ENCODE measurements around the gene ARMC3.

DNA sequence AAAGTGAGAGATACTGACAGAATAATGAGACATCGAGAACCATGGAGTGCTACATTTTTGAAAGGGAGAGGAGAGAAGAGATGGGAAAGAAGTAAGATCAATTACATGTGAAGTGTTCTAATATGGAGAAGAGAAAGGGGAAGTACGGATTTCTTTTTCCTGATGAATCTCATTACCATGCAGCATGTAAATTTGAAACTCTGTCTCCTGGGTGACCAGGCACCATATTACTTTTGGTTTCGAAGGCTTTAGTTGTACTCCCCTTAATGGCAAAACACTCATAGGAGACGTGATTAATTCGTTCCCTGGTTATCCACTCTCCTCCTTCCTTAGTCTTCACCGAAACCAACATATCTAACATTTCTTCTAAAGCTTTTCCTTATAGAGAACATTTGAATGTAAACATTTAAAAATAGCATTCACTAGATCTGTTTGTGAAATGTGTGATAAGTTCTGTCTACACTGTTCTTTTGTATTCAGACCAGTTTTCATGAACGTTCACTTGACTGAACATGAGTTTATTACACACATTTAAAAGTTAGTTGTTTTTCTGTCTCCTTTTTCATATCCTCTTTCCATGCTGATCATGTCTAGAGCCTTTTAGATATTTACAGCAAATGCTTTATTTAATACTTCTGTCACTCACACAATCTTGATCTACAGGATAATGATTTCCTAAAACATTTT lies 87.3 kb downstream of the ARMC3 start:
- no peak for TF ChIP-seq POLR2AphosphoS5 (IDR thresholded peaks at IDR 0.05)
- TF ChIP-seq POLR2A (IDR thresholded peaks at IDR 0.05), result no peak
- TF ChIP-seq, protein P1, sequence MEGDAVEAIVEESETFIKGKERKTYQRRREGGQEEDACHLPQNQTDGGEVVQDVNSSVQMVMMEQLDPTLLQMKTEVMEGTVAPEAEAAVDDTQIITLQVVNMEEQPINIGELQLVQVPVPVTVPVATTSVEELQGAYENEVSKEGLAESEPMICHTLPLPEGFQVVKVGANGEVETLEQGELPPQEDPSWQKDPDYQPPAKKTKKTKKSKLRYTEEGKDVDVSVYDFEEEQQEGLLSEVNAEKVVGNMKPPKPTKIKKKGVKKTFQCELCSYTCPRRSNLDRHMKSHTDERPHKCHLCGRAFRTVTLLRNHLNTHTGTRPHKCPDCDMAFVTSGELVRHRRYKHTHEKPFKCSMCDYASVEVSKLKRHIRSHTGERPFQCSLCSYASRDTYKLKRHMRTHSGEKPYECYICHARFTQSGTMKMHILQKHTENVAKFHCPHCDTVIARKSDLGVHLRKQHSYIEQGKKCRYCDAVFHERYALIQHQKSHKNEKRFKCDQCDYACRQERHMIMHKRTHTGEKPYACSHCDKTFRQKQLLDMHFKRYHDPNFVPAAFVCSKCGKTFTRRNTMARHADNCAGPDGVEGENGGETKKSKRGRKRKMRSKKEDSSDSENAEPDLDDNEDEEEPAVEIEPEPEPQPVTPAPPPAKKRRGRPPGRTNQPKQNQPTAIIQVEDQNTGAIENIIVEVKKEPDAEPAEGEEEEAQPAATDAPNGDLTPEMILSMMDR (IDR thresholded peaks at IDR 0.05), result no peak
- no peak for TF ChIP-seq EP300 (IDR thresholded peaks at IDR 0.05)
